HG03432 (cell line): ENCODE results near the gene C12orf56.
"Not testable (repeated sequence)": the region's sequence is repeated elsewhere in the genome, so short reads cannot be mapped to it uniquely, and the experiment has no call there.

ENCODE experiments used
- ATAC-seq: cut with Tn5 transposase; IDR thresholded peaks from one replicate; pipeline ENCODE4 v1.9.1; 2021; ENCODE audit warnings: mild to moderate bottlenecking, moderate library complexity; ENCODE audit not compliant: unreplicated experiment

The C12orf56 gene

DNA sequence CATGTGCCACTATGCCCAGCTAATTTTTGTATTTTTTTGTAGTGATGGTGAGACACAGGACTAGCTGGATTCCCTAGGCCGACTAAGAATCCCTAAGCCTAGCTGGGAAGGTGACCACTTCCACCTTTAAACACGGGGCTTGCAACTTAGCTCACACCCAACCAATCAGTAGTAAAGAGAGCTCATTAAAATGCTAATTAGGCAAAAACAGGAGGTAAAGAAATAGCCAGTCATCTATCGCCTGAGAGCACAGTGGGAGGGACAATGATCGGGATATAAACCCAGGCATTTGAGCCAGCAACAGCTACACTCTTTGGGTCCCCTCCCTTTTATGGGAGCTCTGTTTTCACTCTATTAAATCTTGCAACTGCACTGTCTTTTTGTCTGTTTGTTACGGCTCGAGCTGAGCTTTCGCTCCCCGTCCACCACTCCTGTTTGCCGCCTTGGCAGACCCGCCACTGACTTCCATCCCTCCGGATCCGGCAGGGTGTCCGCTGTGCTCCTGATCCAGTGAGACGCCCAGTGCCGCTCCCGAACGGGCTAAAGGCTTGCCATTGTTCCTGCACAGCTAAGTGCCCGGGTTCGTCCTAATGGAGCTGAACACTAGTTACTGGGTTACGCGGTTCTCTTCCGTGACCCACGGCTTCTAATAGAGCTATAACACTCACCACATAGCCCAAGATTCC lies 70.9 kb downstream of the C12orf56 start:
- ATAC-seq = not testable (repeated sequence)

DNA sequence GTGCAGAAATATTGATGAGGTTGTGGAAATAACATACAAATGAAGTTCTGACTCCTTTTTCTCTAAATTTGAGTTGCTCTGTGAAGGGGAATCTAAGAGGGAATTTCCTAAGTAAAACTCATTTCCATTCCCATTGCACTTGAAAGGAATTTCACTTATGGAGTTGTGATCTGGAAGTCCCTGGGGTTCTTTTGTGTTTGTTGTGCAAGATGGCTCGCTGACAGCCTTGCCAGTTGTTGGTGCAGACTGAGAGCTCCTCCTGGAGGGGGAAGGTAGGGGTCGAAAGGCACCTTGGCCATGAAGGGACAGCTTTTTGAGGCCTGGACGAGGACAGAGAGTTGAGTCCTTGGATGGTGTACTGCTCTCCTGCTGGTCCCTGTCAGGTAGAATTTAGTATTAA lies 72.0 kb downstream of the C12orf56 start:
- ATAC-seq = peak; percentile 64

DNA sequence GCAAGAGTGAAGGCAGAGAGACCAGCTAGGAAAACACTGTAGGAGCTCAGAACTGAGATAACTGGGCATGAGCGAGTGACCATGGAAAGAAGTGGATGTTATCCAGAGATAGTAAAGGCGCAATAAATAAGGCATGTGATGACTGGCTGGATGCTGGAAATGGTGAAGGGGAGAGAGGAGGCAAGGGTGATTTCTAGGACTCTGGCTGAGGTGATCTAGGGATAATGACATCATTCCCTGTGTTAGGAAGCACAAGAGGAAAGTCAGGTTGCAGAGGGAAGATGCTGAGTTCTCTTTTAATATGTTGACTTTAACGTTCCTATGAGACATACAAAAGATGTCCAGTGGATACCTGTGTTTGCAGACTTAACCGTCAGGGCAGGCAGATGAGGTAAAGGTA lies 78.7 kb downstream of the C12orf56 start:
- no peak for ATAC-seq

DNA sequence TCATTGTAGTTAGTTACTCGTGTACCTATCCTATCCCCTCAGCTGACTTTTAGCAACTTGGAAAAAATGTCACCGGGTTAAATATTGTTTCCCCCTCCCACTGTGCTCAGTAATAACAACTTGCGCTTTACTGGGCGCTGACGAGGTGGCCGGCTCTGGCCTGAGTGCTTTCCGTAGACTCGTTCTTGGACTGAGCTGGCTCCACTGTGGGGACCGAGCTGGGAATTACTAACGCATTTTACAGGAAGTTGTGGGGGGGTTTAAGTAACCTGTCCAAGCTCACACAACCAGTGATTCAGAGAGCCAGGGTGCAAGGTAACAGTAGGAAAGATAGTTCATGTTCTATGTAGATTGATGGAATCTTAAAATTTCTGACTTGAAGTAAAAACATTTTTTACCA lies 86.0 kb downstream of the C12orf56 start:
- ATAC-seq = no peak

DNA sequence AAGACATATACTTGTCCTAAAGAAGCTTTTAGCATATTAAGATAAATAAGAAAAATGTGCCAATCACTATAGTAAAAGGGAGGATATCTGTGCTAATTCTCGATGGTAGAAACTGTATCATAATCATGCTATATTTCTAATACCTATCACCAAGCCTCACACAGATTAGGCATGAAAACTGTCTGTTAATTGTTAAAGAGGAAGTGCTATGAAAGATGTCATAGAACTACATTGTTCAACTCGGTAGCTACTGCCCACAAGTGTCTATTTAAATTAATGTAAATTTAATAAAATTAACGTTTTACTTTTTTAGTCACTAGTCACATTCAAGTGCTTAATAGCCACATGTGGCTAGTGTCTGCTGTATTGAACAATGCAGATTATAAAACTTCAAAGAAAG lies 90.9 kb downstream of the C12orf56 start:
- ATAC-seq = no peak

DNA sequence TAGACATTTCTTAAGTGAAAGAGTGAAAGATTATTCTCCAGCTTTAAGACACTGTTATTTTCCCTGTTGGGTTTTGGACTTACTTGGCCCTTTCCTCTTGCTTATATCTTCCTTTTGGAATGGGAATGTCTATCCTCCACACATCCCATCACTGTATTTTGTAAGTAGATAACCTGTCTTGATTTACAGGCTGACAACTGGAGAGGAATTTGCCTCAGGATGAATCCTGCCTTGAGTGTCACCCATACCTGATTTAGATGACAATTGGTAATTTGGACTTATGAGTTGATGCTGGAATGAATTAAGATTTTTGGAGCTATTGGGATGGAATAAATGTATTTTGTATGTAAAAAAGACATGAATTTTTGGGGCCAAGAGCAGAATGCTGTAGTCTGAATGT lies 94.3 kb downstream of the C12orf56 start:
- no peak for ATAC-seq

DNA sequence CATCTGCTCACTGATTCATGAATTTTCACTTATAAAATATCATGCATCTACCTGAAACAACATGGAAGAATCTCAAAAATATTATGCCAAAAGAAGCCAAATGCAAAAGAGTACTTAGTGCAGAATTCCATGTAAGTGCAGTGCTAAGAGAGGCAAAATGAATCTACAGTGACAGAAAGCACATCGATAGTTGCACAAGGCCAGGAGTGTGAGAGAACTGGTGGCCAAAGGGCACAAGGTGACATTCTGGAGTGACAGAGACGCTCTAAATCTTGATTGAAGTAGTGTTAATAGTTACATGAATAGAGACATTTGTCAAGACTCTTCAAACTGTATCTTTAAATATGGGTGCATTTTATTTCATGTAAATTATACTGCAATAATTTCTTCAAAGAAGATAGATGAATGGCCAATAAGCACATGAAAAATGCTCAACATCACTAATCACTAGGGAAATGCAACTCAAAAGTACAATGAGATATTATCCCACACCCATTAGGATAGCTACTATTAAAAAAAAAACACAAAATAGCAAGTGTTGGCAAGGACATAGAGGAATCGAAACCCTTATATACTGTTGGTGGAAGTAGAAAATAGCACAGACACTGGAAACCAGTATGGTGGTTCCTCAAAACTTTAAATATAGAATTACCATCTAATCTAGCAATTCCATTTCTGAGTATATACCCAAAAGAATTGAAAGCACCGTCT lies 96.7 kb downstream of the C12orf56 start:
- peak; percentile 48 for ATAC-seq

DNA sequence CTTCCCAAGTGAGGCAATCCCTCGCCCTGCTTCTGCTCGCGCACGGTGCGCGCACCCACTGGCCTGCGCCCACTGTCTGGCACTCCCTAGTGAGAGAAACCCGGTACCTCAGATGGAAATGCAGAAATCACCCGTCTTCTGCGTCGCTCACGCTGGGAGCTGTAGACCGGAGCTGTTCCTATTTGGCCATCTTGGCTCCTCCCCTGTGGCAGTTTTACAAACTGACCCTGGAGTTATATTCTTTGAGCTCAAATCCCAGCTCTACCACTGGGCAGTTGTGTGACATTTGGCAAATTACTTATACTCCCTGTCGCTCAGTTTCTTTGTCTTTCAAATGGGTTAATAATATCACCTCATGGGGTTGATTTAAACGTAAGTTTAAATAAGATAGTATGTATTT lies 97.4 kb downstream of the C12orf56 start:
- ATAC-seq = not testable (repeated sequence)

DNA sequence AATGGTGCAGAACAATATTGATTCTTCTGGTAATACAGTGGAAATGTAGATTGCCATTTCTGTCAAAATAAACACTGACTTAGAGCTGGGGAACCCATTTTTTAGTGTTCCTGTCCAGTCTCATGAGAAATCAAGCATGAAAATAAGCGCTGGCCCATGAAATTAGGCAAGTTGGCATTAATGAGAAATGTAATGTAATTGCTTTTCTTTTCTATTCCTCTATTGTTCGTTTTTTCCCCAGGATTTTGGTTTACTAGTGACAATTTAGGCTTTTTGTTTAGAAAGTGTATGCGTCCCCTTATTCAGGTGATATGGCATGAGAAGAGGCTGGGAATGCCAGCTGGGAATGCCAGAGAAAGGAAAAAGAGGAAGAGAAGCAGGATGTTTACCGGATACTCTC lies 104.0 kb downstream of the C12orf56 start:
- ATAC-seq = no peak

DNA sequence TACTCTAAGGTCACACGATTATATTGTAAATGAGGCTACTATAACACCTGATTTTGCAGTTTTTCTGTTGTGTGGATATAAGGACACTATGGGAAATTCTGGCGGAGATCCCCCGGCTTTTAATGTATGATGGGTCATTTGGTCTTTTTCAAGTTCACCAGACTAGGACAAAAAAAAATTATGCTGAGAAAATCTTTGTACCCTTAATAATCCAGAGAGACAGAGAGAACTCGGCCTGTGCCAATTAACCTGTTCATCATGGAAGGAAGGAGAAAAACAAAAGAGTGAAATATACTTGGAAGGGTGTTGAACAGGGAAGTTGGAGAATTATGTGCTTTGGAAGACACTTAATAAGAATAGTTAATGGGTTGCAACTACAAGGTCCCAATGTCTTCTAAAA lies 106.3 kb downstream of the C12orf56 start:
- ATAC-seq = no peak

DNA sequence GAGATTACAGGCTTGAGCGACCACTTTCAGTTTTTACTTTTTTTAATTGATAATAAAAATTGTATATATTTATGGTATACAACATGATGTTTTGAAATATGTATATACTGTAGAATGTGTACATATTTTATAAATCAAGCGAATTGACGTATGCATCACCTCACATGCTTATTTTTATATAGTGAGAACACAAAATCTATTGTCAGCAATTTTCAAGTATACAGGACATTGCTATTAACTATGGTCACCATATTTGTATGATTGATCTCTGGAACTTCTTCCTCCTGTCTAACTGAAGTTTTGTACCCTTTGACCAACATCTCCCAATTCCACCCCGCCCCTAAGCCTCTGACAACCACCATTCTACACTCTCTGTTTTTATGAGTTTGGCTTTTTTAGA lies 112.1 kb downstream of the C12orf56 start:
- ATAC-seq = no peak

DNA sequence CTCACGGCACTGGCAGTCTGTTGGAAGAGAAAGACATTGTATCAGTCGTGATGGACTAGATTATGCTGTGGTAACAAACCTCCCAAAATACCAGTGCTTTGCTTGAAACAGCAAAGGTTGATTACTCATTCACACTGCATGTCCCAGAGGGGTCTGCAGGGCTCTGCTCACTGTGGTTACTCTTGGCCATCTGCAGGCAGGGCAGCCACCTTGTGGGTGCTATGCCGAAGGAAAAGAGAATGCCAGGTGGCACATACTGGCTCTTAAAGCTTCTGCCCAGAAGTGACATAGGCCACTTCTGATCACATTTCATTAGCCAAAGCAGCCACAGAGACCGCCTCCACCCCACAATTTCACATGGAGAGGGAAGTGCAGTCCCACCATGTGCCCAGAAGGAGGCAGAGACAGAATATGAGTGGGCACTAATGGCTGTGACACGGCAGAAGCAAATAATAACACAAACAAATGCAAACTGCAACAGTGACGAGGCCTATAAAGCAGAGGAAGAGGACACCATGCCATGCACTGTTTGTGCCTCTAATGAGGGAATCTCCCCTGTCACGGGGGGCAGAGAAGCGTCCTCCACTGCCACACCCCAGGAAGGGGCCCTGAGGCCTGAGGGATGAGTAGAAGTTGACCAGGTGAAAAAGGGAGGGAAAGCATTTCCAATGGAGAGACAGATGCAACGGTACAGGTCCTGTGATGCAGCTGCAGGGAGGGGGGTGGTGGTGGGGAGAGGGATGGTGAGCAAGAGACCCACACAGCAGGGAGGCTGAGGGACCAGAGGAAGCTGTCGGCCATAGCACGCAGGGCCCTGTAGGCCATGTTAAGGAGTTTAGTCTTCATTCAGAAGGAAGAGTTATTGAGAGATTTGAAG lies 116.8 kb downstream of the C12orf56 start:
- ATAC-seq = peak; percentile 81

DNA sequence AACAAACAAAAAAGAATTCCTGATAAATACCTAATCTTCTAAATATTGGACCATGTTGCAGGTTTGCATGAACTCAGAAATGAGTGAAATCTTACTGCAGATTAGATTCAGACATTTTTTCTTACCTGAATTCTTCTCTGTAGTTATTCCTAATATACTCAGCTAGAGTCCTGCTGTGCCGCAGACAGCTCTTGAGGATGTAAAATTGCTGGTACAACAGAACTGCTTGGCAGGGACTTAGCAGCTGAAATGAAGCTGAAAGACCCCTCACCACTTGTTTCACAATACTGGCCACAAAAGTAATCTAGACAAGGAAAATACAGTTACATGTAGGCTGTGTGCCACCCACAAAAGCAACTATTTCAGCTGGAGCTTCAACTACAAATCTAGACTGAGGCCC lies 120.1 kb downstream of the C12orf56 start:
- ATAC-seq = no peak

DNA sequence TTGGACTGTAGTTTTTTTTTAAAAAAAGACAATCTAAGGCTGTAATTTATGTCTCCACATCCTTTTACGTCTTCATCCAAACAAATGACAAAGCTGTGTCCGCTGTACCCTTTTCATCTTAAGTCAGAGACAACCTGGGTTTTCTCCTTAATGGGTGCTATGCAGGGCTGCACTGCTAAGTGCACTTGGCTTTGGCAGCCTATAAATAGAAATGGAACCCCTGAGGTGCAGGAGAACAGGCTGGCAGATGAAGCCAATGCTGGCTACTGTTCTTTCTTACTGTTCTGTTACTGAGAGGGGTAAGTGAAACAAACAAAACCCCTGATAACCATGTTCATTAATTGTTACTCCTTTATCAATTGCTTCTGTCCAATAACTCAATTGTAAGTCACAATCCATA lies 121.4 kb downstream of the C12orf56 start:
- no peak for ATAC-seq

DNA sequence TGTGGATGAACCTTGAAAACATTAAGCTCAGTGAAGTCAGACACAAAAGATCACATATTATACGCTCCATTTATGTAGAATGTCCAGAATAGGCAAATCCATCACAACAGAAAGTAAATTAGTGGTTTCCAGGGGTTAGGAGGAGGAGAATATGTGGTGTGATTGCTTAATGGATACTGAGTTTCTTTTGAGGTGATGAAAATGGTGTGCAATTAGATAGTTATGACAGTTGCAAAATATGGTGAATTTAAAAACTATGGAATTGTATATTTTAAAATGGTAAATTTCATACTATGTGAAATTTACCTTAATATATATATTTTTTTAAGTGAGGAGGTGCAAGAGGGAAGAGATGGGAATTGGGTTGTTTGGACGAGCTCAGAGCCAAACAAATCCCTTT lies 122.1 kb downstream of the C12orf56 start:
- ATAC-seq = no peak

DNA sequence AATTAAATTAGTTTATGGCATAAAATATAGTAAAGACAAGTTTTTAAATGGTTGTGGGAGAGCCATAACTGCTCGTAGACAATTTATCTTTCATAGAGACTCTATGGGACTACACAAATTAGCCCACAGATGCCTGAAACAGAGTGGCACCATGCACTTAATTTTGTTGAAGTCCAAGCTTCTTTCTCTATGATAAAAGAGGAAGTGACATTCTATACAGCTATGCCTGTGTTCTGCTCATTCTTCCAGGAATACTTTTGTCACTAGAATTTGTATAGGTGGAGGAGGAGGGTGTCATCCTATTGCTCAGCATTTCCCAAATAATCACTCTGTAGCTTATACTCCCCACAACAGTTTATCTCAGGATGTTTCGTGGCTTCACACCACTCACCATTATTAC lies 124.7 kb downstream of the C12orf56 start:
- no peak for ATAC-seq

DNA sequence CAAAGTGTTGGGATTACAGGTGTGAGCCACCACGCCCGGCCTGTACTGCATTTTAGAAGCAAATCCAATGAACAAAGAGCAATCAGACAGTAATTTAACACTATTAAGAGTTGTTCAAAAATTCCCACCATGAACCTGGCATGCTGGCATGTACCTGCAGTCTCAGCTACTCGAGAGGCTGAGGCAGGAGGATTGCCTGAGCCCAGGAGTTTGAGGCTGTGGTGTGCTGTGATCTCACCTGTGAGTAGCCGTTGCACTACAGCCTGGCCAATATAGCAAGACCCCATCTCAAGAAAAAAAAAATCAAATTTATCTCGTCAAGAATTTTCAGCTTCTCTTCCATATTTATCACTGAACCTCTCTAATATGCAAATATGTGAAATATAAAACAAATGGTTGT lies 128.7 kb downstream of the C12orf56 start:
- ATAC-seq = no peak

DNA sequence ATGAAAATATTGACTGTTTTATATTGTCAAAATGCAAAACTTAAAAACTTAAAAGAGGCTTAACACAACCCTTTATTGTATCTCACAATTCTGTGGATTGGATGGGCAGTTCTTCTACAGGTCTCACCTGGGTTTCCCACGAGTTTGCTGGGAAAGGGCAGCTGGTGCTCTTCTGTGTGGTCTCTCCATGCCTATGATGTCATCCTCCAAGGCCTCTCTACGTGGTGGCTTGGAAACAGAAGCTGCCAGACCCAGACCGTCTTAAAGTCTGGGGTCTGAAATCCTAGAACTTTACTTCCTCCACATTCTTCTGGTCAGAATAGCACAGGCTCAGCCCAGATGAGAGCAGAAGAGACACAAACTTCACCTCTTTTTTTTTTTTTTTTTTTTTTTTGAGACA lies 132.0 kb downstream of the C12orf56 start:
- no peak for ATAC-seq

DNA sequence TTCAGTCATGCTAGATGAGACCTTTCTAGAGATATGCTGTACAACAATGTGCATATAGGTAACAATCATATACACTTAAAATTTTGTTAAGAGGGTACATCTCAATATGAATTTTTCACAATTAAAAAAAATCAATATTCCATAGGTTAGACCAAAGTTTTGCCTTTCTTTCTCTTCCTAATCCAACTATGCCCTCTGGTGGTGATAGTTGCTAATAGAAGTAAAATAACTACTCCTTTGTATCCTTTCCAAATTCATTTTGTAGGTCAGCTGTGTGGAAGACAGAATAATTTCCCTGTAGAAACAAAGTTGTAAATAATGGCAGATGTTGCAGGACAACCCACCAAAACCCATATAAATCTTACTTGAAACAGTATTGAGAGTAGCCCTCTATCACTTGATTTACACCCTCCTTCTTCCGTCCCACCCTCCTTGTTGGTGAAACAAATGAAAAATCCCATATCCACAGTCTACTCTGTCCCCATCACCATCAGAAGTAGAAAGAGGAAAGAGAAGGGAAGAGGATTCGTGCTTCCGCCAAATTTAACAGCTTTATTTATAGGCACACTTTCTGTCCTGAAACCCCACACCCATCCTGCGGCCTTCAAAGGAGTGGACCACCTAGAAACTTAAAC lies 134.3 kb downstream of the C12orf56 start:
- ATAC-seq = no peak

DNA sequence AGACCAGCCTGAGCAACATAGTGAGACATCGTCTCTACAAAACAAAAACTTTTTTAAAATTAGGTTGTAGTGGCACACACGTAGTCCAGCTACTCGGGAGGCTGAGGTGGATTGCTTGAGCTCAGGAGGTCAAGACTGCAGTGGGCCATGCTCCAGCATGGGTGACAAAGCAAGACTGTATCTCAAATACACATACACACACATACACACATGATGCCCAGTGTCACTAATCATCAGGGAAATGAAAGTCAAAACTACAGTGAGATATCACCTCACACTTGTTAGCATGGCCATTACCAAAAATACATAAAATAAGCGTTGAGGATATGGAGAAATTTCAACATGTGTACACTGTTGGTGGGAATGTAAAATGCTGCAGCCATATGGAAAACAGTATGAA lies 135.3 kb downstream of the C12orf56 start:
- ATAC-seq = no peak

DNA sequence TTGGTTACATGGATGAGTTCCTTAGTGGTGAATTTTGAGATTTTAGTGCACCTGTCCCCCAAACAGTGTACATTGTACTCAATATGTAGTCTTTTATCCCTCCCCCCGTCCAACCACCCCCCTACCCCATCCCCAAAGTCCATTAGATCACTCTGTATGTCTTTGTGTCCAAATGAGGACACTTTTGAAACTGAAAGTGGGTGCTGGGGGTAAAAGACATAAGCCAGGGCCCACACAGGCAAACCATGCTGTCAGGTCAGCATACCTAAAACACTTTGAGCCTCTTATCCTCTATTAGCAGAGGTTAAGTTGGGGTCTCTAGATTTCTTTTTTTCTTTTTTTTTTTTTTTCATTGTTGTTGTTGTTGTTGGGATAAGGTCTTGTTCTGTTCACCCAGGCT lies 137.2 kb downstream of the C12orf56 start:
- ATAC-seq = no peak
